GM18868 (cell line): ENCODE data around the gene SPOP.
"Not testable (repeated sequence)": the region's sequence is repeated elsewhere in the genome, so short reads cannot be mapped to it uniquely, and the experiment has no call there.

Experiments used
- ATAC-seq: cut with Tn5 transposase; IDR thresholded peaks from one replicate; pipeline ENCODE4 v1.9.1; 2021; ENCODE audit warnings: mild to moderate bottlenecking, moderate library complexity; ENCODE audit not compliant: unreplicated experiment

SPOP gene

GRCh38 chr17:49677933-49678847 lies at the start of gene SPOP:
SPOP (minus strand) TSS chr17:49678097; CDS start chr17:49622810, 55,287 bp downstream.
- peak; percentile 81 for ATAC-seq

GRCh38 chr17:49727380-49727779 lies 49.5 kb upstream of the SPOP start:
- no peak for ATAC-seq

GRCh38 chr17:49725452-49726130 lies 47.7 kb upstream of the SPOP start:
- no peak for ATAC-seq

- not testable (repeated sequence) for ATAC-seq
Observed at GRCh38 chr17:49724552-49724951, 46.7 kb upstream of the SPOP start.

- ATAC-seq, result no peak
Observed at GRCh38 chr17:49723423-49723822, 45.5 kb upstream of the SPOP start.

GRCh38 chr17:49722066-49722465 lies 44.2 kb upstream of the SPOP start:
- ATAC-seq, result no peak

GRCh38 chr17:49717371-49717861 lies 39.5 kb upstream of the SPOP start:
- no peak for ATAC-seq

GRCh38 chr17:49716668-49717364 lies 38.9 kb upstream of the SPOP start:
- no peak for ATAC-seq

- ATAC-seq, result no peak
Observed at GRCh38 chr17:49715717-49716279, 37.9 kb upstream of the SPOP start.

- ATAC-seq, result no peak
Observed at GRCh38 chr17:49715216-49715615, 37.3 kb upstream of the SPOP start.

- ATAC-seq, result no peak
Observed at GRCh38 chr17:49708515-49709183, 30.8 kb upstream of the SPOP start.

- ATAC-seq, result peak; percentile 88
Observed at GRCh38 chr17:49707608-49708514, 30.0 kb upstream of the SPOP start, which contains the start of gene SLC35B1. SLC35B1 (minus strand) TSS chr17:49707964; CDS start chr17:49707833, 131 bp downstream.

- ATAC-seq, result no peak
Observed at GRCh38 chr17:49707246-49707607, 29.3 kb upstream of the SPOP start.

- no peak for ATAC-seq
Observed at GRCh38 chr17:49705254-49705653, 27.4 kb upstream of the SPOP start.

GRCh38 chr17:49703557-49704277 lies 25.8 kb upstream of the SPOP start:
- no peak for ATAC-seq

- ATAC-seq, result no peak
Observed at GRCh38 chr17:49700960-49701359, 23.1 kb upstream of the SPOP start.

- ATAC-seq, result no peak
Observed at GRCh38 chr17:49699966-49700575, 22.2 kb upstream of the SPOP start.

- ATAC-seq, result no peak
Observed at GRCh38 chr17:49698005-49698404, 20.1 kb upstream of the SPOP start.
